22Rv1 (cell line): ENCODE measurements around the gene EME1.

ENCODE experiments used
- ZFX ChIP-seq: fragments of 450-650 bp; IDR thresholded peaks from 2 replicates; pipeline ENCODE4 v1.6.1; 2017; ENCODE audit warnings: antibody characterized with exemption, borderline replicate concordance
- TF ChIP-seq, protein P1 (sequence below): fragments of 450-650 bp; IDR thresholded peaks from 2 replicates; pipeline ENCODE4 v1.5.1; 2017; ENCODE audit warnings: mild to moderate bottlenecking

DNA sequence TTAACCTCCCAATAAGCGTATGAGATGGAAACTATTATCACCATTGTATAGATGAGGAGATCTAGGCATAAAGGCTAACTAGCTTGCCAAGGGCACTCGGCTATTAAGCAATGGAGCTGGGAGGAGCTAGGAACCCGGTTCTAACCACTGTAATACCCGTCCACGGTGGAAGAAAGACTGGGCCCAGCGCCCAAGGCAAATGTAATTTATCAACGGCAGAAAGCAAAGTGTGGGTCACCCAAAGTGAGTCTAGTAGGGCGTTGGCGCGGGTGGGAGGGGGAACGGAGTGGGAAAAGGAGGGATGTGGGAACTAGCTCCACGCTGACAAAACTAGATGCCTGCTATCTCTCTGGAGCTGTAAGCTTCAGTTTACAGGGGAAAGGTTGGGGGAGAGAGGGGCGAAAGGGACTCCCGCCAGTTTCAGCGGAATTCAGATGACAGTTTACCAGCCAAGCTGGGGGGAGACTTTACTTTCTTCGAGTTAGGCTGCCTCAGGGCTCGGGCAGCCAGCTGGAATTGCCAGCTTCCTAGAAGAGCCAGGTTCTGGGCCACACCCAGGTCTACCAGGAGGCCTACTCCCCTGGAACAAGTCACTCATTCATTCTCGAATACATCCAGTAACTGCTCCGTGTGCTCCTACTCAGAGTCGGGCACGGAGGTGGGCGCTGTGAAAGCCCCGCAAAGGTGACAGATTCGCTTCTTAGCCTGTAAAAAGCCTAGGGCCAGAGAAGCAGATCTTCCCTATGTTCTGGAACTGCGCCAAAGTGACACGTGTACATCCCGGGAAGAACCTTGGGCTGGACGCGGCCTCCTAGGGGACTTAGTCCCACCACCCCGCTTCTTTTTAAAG, 23.5 kb downstream of the EME1 start:
- TF ChIP-seq, protein P1, sequence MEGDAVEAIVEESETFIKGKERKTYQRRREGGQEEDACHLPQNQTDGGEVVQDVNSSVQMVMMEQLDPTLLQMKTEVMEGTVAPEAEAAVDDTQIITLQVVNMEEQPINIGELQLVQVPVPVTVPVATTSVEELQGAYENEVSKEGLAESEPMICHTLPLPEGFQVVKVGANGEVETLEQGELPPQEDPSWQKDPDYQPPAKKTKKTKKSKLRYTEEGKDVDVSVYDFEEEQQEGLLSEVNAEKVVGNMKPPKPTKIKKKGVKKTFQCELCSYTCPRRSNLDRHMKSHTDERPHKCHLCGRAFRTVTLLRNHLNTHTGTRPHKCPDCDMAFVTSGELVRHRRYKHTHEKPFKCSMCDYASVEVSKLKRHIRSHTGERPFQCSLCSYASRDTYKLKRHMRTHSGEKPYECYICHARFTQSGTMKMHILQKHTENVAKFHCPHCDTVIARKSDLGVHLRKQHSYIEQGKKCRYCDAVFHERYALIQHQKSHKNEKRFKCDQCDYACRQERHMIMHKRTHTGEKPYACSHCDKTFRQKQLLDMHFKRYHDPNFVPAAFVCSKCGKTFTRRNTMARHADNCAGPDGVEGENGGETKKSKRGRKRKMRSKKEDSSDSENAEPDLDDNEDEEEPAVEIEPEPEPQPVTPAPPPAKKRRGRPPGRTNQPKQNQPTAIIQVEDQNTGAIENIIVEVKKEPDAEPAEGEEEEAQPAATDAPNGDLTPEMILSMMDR: no peak
- TF ChIP-seq ZFX: no peak
